RWPE1 (cell line): Measurements from ENCODE around the gene C11orf86.
A peak's percentile ranks its signal among the peaks of the same experiment; 100 is the strongest.

Experiments used
- CTCF ChIA-PET: fragments of 350-600 bp; sonication (Branson Sonifier 250); formaldehyde crosslinking; extraction: SDS; loops from one replicate; lab custom pipeline; 2021; lab: Yijun Ruan, JAX
- POLR2A ChIA-PET: fragments of 400-600 bp; formaldehyde crosslinking; extraction: SDS; loops from one replicate; lab custom pipeline; 2020; ENCODE audit warnings: antibody characterized with exemption; ENCODE audit not compliant: low non-redundant PET; lab: Yijun Ruan, JAX
- DNase-seq: peaks from one replicate; pipeline ENCODE4 v3.0.0; 2012; ENCODE audit warnings: low spot score
- H3K27ac ChIP-seq: fragments of 450-650 bp; 2 replicates; pipeline ENCODE4 v1.5.1; 2017
- TF ChIP-seq, protein P1 (sequence below): fragments of 450-650 bp; conservative IDR thresholded peaks from 2 replicates; pipeline ENCODE4 v1.5.1; 2017; ENCODE audit warnings: low read depth, mild to moderate bottlenecking

Gene C11orf86

DNA sequence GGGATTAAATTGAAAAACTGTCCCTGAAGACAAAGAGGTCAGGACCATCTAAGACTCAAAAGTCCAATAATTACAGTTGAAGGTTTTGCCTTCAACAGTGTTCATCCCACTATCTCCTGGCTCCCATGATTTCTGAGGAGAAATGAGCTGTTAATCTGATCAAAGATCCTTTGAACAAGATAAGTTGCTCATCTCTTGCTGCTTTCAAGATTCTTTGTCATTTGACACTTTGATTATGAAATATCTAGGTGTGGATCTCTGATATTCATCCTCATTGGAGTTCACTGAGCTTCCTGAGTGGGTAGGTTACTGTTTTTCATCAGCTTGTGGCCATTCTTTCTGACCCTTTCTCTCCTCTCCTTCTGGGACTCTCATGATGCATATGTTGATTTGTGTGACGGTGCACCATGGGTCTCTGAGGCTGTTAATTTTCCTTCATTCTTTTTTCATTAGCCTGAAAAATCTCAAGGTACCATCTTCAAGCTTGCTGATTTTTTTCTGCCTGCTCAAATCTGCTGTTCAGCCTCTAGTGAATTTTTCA, 37.8 kb upstream of the C11orf86 start:
- CTCF ChIA-PET, result no interaction called here
- no peak for DNase-seq
- POLR2A ChIA-PET, result interaction anchor here (0.5 to 0.7 kb wide), 2 partner anchors 189 to 888 kb away, joined by 5 to 11 read pairs; no protein-coding TSS in a partner anchor
- H3K27ac ChIP-seq, result peak overlapping the region; percentile 8; the same call in 1 of the 2 replicates
- TF ChIP-seq, protein P1, sequence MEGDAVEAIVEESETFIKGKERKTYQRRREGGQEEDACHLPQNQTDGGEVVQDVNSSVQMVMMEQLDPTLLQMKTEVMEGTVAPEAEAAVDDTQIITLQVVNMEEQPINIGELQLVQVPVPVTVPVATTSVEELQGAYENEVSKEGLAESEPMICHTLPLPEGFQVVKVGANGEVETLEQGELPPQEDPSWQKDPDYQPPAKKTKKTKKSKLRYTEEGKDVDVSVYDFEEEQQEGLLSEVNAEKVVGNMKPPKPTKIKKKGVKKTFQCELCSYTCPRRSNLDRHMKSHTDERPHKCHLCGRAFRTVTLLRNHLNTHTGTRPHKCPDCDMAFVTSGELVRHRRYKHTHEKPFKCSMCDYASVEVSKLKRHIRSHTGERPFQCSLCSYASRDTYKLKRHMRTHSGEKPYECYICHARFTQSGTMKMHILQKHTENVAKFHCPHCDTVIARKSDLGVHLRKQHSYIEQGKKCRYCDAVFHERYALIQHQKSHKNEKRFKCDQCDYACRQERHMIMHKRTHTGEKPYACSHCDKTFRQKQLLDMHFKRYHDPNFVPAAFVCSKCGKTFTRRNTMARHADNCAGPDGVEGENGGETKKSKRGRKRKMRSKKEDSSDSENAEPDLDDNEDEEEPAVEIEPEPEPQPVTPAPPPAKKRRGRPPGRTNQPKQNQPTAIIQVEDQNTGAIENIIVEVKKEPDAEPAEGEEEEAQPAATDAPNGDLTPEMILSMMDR, result no peak

DNA sequence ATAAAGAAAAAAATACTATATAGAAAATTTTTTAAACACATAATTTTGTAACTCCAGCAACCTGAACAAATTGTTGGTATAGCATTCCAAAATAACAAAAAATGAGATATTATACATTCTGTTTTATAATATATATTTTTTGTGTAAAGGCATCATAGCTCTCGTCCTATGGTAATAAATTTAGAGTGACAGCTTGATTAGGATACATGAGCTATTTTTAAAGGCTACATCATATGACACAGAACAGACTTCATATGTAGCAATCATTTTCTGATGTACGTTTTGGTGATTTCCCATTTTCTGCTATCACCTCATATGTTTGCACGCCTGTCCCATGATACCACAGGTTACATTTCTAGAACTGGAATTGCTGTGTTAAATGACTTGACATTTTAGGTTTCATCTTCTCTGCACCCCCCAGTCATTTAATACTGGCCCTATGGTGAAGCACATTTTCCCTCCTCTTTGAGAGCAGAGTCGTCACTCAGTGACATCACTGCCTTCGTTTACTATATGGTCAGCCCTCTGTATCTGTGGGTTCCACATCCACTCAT, 36.4 kb upstream of the C11orf86 start:
- ChIA-PET CTCF (no interaction called here), POLR2A (no interaction called here)
- no peak for DNase-seq
- TF ChIP-seq, protein P1, result no peak
- H3K27ac ChIP-seq, result no peak overlapping the region

DNA sequence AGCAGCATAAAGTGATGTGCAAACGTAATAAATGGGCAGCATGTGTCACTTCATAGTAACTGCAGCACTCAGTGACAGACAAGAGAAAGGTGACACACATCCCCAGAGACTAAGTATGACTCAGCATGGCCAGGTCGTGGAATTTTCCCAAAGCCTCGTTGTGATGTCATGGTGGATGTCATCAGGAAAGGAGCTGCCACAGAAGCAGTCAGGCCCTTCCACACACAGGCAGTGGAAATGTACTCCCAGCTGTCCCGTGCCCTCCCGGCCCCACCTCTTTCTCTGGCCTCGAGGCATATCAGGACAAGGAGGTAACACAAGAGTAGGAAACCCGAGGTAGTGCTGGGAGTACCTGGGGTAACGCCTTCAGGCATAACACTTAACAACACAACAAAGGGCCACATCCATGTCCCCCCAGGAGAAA, 25.0 kb upstream of the C11orf86 start:
- ChIA-PET POLR2A (no interaction called here), CTCF (no interaction called here)
- no peak for DNase-seq
- H3K27ac ChIP-seq, result peak overlapping the region; percentile 76
- TF ChIP-seq, protein P1, result no peak

DNA sequence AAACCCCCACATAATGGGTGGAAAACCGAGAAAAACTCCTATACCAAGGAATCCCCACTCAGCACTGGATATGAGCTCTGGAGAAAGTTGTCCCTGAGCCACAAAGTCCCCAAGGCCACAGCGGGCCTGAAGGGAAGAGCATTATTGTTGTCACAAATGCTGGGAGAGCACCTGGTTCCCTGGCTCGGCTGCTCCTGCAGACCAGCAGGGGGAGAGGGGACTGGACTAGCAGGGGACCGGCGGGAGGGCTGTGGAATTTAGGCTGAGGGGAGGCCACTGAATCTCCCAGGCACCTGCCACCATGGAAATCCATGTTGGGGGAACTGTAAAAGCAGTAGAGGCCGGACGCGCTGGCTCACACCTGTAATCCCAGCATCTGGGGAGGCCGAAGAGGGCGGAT, 24.0 kb upstream of the C11orf86 start:
- ChIA-PET CTCF (interaction anchor here (0.7 to 1.2 kb wide), 2 partner anchors 28 to 35 kb away, joined by 3 to 4 read pairs; no protein-coding TSS in a partner anchor), POLR2A (no interaction called here)
- no peak for DNase-seq
- TF ChIP-seq, protein P1, result no peak
- H3K27ac ChIP-seq, result peak overlapping the region; percentile 76

DNA sequence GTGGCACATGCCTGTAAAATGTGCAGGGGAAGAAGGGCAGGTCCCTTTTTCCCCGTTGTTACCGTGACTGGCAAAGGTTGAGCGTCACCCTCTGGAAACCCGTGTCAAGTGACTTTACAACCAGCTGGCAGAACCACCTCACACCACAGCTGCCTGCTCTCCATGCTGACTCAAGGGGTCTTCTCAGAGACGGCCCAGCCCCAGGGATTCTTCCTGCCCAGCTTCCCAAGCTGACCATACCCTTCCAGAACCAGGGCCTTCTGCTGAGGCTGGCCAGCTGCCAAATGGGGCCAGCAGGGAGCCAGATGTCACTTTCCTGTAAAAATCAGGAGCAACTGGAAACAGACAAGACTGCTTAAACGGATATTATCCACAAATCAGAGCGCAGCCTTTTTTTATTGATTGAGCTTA, 23.2 kb upstream of the C11orf86 start:
- no peak for DNase-seq
- H3K27ac ChIP-seq, result peak overlapping the region; percentile 76
- TF ChIP-seq, protein P1, result no peak
- ChIA-PET CTCF (interaction anchor here (0.7 to 1.2 kb wide), 2 partner anchors 29 to 36 kb away, joined by 3 to 4 read pairs; no protein-coding TSS in a partner anchor), POLR2A (no interaction called here)

DNA sequence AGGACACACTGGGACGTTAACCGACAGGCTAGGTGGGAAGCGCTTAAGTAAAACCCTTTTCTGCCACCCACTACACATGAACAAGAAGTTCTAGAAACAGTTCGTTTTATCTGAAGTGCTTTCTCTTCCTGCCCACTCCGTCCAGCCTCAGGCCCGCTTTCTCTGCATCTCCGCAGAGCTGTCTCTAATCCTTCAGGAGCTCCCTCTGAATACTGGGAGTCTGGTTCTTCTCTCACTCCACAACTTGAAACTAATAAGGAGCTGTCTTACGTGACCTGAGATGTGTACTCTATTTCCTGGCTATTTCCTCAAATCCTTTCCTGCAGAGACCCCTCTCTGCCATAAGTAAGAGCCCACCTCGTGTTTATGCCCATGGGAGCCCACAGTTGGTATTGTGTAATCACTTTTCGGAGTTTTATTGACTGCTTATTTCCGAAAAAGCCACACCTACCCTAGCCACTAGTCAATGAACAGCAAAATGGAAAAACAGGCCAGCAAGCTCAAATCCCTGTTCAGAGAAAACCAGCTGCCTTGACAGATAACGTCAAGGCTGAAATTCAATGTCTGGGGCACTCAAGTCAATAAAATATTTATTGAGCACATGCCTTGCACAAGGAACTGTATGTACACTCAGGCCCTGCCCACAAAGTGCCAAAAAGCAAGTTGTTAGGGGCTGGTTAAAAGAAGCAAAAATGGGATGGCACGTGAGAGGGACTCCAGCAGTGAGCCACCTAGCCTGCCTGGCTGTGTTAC, 21.8 kb upstream of the C11orf86 start:
- no peak for DNase-seq
- POLR2A ChIA-PET, result no interaction called here
- CTCF ChIA-PET, result interaction anchor here (0.6 kb wide), 1 partner anchor 11 kb away, joined by 5 read pairs; no protein-coding TSS in a partner anchor
- H3K27ac ChIP-seq, result peak overlapping the region; percentile 76; the same call in 1 of the 2 replicates
- TF ChIP-seq, protein P1, result no peak
